ENCODE results near the gene TYK2. TPM values are rescaled to one million over a fixed set of nuclear protein-coding genes. Genes with fewer than 3 reads are reported as not detected.

The TYK2 gene
- total and polyA plus RNA-seq, 4 donors, result 102 to 175 (median 150) TPM

- peaks cover 0 to 5% (median 0%) of the 10 kb centered on the region in 5 donors for H3K4me1 ChIP-seq (ENCODE audit: control insufficient read depth in 5 of 5, insufficient read depth in 5 of 5, low read length in 5 of 5)
- ATAC-seq (ENCODE audit: insufficient read depth, low FRiP score) (no peak), DNase-seq (no peak)
- peaks cover 0 to 2% (median 0%) of the 10 kb centered on the region in 4 donors for H3K9me3 ChIP-seq (ENCODE audit: control insufficient read depth in 4 of 4, insufficient read depth in 3 of 4, low read length in 3 of 4)
- WGBS, 2 donors, result 90 to 92% methylated on average over 24 of the region's 24 CpGs
- no peak overlapping the region for H3K9ac ChIP-seq (ENCODE audit: insufficient read depth in 1 of 2, low read length in 2 of 2)
- TF ChIP-seq, protein P1, sequence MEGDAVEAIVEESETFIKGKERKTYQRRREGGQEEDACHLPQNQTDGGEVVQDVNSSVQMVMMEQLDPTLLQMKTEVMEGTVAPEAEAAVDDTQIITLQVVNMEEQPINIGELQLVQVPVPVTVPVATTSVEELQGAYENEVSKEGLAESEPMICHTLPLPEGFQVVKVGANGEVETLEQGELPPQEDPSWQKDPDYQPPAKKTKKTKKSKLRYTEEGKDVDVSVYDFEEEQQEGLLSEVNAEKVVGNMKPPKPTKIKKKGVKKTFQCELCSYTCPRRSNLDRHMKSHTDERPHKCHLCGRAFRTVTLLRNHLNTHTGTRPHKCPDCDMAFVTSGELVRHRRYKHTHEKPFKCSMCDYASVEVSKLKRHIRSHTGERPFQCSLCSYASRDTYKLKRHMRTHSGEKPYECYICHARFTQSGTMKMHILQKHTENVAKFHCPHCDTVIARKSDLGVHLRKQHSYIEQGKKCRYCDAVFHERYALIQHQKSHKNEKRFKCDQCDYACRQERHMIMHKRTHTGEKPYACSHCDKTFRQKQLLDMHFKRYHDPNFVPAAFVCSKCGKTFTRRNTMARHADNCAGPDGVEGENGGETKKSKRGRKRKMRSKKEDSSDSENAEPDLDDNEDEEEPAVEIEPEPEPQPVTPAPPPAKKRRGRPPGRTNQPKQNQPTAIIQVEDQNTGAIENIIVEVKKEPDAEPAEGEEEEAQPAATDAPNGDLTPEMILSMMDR (IDR thresholded peaks at IDR 0.05; ENCODE audit: control extremely low read depth, extremely low read depth), result no peak
- H3K27ac ChIP-seq (ENCODE audit: low read depth in 1 of 2, low read length in 1 of 2), result no peak overlapping the region
- H3K4me3 ChIP-seq, result no peak overlapping the region
- H3K36me3 ChIP-seq (ENCODE audit: control insufficient read depth in 4 of 4, insufficient read depth in 4 of 4, low read length in 4 of 4), result peaks cover 8 to 41% (median 17%) of the 10 kb centered on the region in 4 donors
- no peaks in the 10 kb centered on the region for H3K27me3 ChIP-seq (ENCODE audit: control insufficient read depth in 3 of 3, insufficient read depth in 3 of 3, low read length in 2 of 3)
Observed at GRCh38 chr19:10393137-10393536, 12.8 kb upstream of the TYK2 start.

GRCh38 chr19:10392120-10392519 lies 11.7 kb upstream of the TYK2 start:
- TF ChIP-seq, protein P1 (IDR thresholded peaks at IDR 0.05; ENCODE audit: control extremely low read depth, extremely low read depth), result no peak
- 87 to 89% methylated on average over 6 of the region's 6 CpGs for WGBS, 2 donors
- Histone ChIP-seq H3K4me3 (no peak overlapping the region), H3K27ac (ENCODE audit: low read depth in 1 of 2, low read length in 1 of 2) (no peak overlapping the region), H3K4me1 (ENCODE audit: control insufficient read depth in 5 of 5, insufficient read depth in 5 of 5, low read length in 5 of 5) (peaks cover 0 to 5% (median 0%) of the 10 kb centered on the region in 5 donors), H3K9me3 (ENCODE audit: control insufficient read depth in 4 of 4, insufficient read depth in 3 of 4, low read length in 3 of 4) (peaks cover 0 to 2% (median 0%) of the 10 kb centered on the region in 4 donors), H3K9ac (ENCODE audit: insufficient read depth in 1 of 2, low read length in 2 of 2) (no peak overlapping the region), H3K27me3 (ENCODE audit: control insufficient read depth in 3 of 3, insufficient read depth in 3 of 3, low read length in 2 of 3) (no peaks in the 10 kb centered on the region), H3K36me3 (ENCODE audit: control insufficient read depth in 4 of 4, insufficient read depth in 4 of 4, low read length in 4 of 4) (peaks cover 8 to 41% (median 17%) of the 10 kb centered on the region in 4 donors)
- DNase-seq (no peak), ATAC-seq (ENCODE audit: insufficient read depth, low FRiP score) (no peak)

- H3K9ac ChIP-seq (ENCODE audit: insufficient read depth in 1 of 2, low read length in 2 of 2), result no peak overlapping the region
- 60 to 68% methylated on average over 9 of the region's 9 CpGs for WGBS, 2 donors
- H3K36me3 ChIP-seq (ENCODE audit: control insufficient read depth in 4 of 4, insufficient read depth in 4 of 4, low read length in 4 of 4), result peaks cover 8 to 36% (median 17%) of the 10 kb centered on the region in 4 donors
- peaks cover 0 to 2% (median 0%) of the 10 kb centered on the region in 4 donors for H3K9me3 ChIP-seq (ENCODE audit: control insufficient read depth in 4 of 4, insufficient read depth in 3 of 4, low read length in 3 of 4)
- no peak overlapping the region for H3K4me3 ChIP-seq
- no peaks in the 10 kb centered on the region for H3K27me3 ChIP-seq (ENCODE audit: control insufficient read depth in 3 of 3, insufficient read depth in 3 of 3, low read length in 2 of 3)
- H3K4me1 ChIP-seq (ENCODE audit: control insufficient read depth in 5 of 5, insufficient read depth in 5 of 5, low read length in 5 of 5), result peaks cover 0 to 5% (median 0%) of the 10 kb centered on the region in 5 donors
- TF ChIP-seq, protein P1 (IDR thresholded peaks at IDR 0.05; ENCODE audit: control extremely low read depth, extremely low read depth), result peak; percentile 57
- ATAC-seq (ENCODE audit: insufficient read depth, low FRiP score) (peak; percentile 61), DNase-seq (peak; percentile 69 to 80 (median 75))
- no peak overlapping the region for H3K27ac ChIP-seq (ENCODE audit: low read depth in 1 of 2, low read length in 1 of 2)
Observed at GRCh38 chr19:10390652-10391286, 10.4 kb upstream of the TYK2 start.

Data from lung (tissue), 12 donors.